Upper lobe of left lung (tissue), 6 donors: ENCODE measurements around the gene S100A10. TPM values are rescaled to one million over a fixed set of nuclear protein-coding genes. Genes with fewer than 3 reads are reported as not detected.

Source experiments
- ATAC-seq, 2 donors: fragments of 200-7000 bp; cut with Tn5 transposase; one replicate each; pipeline ENCODE4 v1.9.1; 2022; ENCODE audit warnings: mild to moderate bottlenecking in 2 of 2, moderate library complexity in 2 of 2; ENCODE audit not compliant: low FRiP score in 2 of 2
- DNase-seq, 2 donors: peaks; one replicate each; pipeline ENCODE4 v3.0.0-alpha.2; 2019 to 2020
- H3K27ac ChIP-seq, 4 donors: fragments of 200-600 bp; sonication (generic); one replicate each; pipeline ENCODE4 v1.5.1; 2016 to 2019
- H3K27me3 ChIP-seq, 4 donors: fragments of 200-600 bp; sonication (generic); one replicate each; pipeline ENCODE4 v1.5.1; 2017 to 2019
- H3K36me3 ChIP-seq, 4 donors: fragments of 200-600 bp; sonication (generic); one replicate each; pipeline ENCODE4 v1.5.1; 2016 to 2019
- H3K4me1 ChIP-seq, 4 donors: fragments of 200-600 bp; sonication (generic); one replicate each; pipeline ENCODE4 v1.5.1; 2018 to 2019
- H3K4me3 ChIP-seq, 4 donors: fragments of 200-600 bp; sonication (generic); one replicate each; pipeline ENCODE4 v1.5.1; 2017 to 2019; ENCODE audit warnings: mild to moderate bottlenecking in 2 of 4, moderate library complexity in 1 of 4
- H3K9me3 ChIP-seq, 4 donors: fragments of 200-600 bp; sonication (generic); one replicate each; pipeline ENCODE4 v1.5.1; 2018 to 2019
- EP300 ChIP-seq, 4 donors: sonication (generic); formaldehyde crosslinking; IDR thresholded peaks; one replicate each; pipeline ENCODE4 v1.5.1; 2017; ENCODE audit warnings: antibody characterized with exemption in 4 of 4, control low read depth in 2 of 4
- POLR2A ChIP-seq, 4 donors: fragments of 450-650 bp; IDR thresholded peaks; one replicate each; pipeline ENCODE4 v1.5.1; 2016 to 2017; ENCODE audit warnings: antibody characterized with exemption in 4 of 4, mild to moderate bottlenecking in 2 of 4
- POLR2AphosphoS5 ChIP-seq, 2 donors: sonication (generic); formaldehyde crosslinking; IDR thresholded peaks; one replicate each; pipeline ENCODE4 v1.5.1; 2017; ENCODE audit warnings: antibody characterized with exemption in 2 of 2
- WGBS, 2 donors: methylation state at CpG; one replicate each; pipeline ENCODE4 v1.1.5; 2017 to 2018; 5-methylcytosine and 5-hydroxymethylcytosine counted together
- total RNA-seq, 6 donors: library from RNA; depleted of rRNA in 4 of 6; stranded (reverse); fragments of >200 nt in 4 of 6; gene quantifications; one replicate each; pipeline versions ENCODE4 v1.1.0 to v1.2.1, GENCODE V29; 2016 to 2021
- TF ChIP-seq, protein P1 (sequence below), 6 experiments: fragments of 450-650 bp in 4 of 6; fragments of 200-600 bp in 2 of 6; sonication (generic) in 2 of 6; IDR thresholded peaks; one replicate each; pipeline ENCODE4 v1.5.1; 2016 to 2019; ENCODE audit warnings: antibody characterized with exemption in 6 of 6
- donor health status: DM: no; HTN: no; CAD: no; lungs with moderate emphysema.
- donor health status: DM: no; HTN: yes; CAD: no; lungs with severe emphysema.

S100A10 gene
- total RNA-seq, 6 donors from 2014 or later, result 79.6 to 785 (median 432) TPM

DNA sequence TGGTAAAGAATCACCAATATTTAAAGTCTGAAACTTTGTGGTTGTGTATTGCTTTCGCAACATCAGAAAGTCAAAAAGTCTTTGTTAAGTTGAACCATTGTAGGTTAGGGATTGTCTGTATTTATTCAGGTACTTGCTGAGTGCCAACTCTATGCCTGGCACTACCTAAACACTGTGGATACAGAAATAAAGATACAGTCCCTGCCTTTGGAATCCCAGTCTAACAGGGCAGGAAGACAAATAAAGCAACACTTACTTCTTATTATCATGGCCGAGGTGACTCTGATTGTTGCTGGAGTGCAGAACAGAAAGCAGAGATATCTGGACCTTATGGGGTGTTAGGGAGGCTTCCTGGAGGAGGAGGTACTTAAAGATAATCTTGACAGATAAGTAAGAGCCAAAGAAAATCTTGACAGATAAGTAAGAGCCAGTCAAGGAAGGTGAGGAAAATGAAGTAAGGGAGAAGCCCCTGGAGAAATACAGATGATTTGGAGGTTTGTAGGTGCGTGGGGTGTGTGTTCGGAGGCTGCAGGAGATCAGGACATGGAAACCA, 11.8 kb upstream of the S100A10 start:
- Histone ChIP-seq H3K4me1 (peaks cover 4 to 10% (median 8%) of the 10 kb centered on the region in 4 donors), H3K27me3 (no peaks in the 10 kb centered on the region), H3K27ac (no peak overlapping the region), H3K4me3 (no peak overlapping the region), H3K9me3 (no peaks in the 10 kb centered on the region), H3K36me3 (no peaks in the 10 kb centered on the region)
- TF ChIP-seq POLR2AphosphoS5 (IDR thresholded peaks at IDR 0.05), result no peak
- TF ChIP-seq, protein P1, sequence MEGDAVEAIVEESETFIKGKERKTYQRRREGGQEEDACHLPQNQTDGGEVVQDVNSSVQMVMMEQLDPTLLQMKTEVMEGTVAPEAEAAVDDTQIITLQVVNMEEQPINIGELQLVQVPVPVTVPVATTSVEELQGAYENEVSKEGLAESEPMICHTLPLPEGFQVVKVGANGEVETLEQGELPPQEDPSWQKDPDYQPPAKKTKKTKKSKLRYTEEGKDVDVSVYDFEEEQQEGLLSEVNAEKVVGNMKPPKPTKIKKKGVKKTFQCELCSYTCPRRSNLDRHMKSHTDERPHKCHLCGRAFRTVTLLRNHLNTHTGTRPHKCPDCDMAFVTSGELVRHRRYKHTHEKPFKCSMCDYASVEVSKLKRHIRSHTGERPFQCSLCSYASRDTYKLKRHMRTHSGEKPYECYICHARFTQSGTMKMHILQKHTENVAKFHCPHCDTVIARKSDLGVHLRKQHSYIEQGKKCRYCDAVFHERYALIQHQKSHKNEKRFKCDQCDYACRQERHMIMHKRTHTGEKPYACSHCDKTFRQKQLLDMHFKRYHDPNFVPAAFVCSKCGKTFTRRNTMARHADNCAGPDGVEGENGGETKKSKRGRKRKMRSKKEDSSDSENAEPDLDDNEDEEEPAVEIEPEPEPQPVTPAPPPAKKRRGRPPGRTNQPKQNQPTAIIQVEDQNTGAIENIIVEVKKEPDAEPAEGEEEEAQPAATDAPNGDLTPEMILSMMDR (IDR thresholded peaks at IDR 0.05), result no peak
- TF ChIP-seq EP300 (IDR thresholded peaks at IDR 0.05), result no peak
- TF ChIP-seq POLR2A (IDR thresholded peaks at IDR 0.05), result no peak
- 57 to 59% methylated on average over 4 of the region's 4 CpGs for WGBS, 2 donors
- ATAC-seq, result no peak
- DNase-seq, result no peak

DNA sequence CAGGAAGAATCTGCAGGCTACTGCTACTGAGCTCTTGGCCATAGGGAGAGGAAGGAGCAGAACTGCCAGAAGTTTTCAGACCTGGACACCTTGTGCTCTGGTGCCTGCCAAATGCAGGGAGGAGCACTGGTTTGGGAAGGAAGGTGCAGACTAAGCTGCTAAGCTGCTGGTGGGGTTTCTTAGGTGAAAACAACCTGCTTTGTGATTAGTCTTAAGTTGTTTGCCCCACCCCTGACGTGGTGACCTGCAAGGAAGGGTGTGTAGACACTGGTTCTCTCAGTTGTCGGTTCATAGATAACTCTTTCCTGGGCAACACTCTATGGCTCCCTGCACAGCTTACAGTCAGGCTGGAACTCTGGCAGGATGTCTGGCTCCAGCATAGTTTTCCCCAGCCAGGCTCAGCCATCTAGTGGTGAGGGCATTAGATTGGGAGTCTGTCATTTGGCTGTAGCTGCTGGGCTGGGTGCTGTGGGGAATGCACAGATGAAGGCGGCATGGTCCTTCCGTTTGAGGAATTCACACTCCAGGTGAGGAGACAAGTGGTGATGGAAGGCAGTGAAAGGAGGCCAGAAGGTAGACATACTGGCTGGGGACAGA, 10.3 kb upstream of the S100A10 start:
- no peak overlapping the region for H3K27ac ChIP-seq
- no peak for DNase-seq

DNA sequence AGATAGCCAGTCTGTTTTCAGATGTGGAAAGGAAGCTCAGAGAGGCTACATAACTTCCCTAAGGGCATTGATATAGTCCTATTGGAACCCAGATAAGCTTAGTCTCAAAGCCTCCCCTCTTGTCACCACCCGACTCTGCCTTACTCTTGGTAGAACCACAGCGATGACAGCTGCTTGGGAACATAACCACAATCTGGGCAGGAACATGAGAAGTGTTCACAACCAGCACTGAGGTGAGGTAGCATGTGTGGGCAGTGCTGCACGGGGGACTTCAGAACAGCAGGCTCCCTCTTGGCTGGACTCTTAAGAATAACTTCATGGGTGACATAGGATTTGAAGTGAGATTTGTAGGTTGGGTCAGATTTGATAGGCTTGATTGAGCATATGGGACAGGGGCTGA, 9.3 kb upstream of the S100A10 start:
- Histone ChIP-seq H3K4me1 (peaks cover 4 to 10% (median 8%) of the 10 kb centered on the region in 4 donors), H3K9me3 (no peaks in the 10 kb centered on the region), H3K27ac (no peak overlapping the region), H3K36me3 (no peaks in the 10 kb centered on the region), H3K27me3 (no peaks in the 10 kb centered on the region), H3K4me3 (no peak overlapping the region)
- ATAC-seq (no peak), DNase-seq (no peak)
- TF ChIP-seq EP300 (IDR thresholded peaks at IDR 0.05) (no peak), POLR2A (IDR thresholded peaks at IDR 0.05) (no peak), POLR2AphosphoS5 (IDR thresholded peaks at IDR 0.05) (no peak)
- TF ChIP-seq, protein P1 (IDR thresholded peaks at IDR 0.05), result no peak
- WGBS, 2 donors, result 67 to 83% methylated on average over 3 of the region's 3 CpGs

More for the DNA sequence above, 10.3 kb upstream of the S100A10 start:
- TF ChIP-seq POLR2AphosphoS5 (IDR thresholded peaks at IDR 0.05), result no peak
- no peak for TF ChIP-seq EP300 (IDR thresholded peaks at IDR 0.05)
- no peak for TF ChIP-seq POLR2A (IDR thresholded peaks at IDR 0.05)
- TF ChIP-seq, protein P1 (IDR thresholded peaks at IDR 0.05), result no peak
- no peak for ATAC-seq
- H3K4me1 ChIP-seq, result peaks cover 4 to 10% (median 8%) of the 10 kb centered on the region in 4 donors
- H3K4me3 ChIP-seq, result no peak overlapping the region
- H3K36me3 ChIP-seq, result no peaks in the 10 kb centered on the region
- WGBS, 2 donors, result 73 to 74% methylated on average over 4 of the region's 4 CpGs
- H3K9me3 ChIP-seq, result no peaks in the 10 kb centered on the region
- H3K27me3 ChIP-seq, result no peaks in the 10 kb centered on the region

DNA sequence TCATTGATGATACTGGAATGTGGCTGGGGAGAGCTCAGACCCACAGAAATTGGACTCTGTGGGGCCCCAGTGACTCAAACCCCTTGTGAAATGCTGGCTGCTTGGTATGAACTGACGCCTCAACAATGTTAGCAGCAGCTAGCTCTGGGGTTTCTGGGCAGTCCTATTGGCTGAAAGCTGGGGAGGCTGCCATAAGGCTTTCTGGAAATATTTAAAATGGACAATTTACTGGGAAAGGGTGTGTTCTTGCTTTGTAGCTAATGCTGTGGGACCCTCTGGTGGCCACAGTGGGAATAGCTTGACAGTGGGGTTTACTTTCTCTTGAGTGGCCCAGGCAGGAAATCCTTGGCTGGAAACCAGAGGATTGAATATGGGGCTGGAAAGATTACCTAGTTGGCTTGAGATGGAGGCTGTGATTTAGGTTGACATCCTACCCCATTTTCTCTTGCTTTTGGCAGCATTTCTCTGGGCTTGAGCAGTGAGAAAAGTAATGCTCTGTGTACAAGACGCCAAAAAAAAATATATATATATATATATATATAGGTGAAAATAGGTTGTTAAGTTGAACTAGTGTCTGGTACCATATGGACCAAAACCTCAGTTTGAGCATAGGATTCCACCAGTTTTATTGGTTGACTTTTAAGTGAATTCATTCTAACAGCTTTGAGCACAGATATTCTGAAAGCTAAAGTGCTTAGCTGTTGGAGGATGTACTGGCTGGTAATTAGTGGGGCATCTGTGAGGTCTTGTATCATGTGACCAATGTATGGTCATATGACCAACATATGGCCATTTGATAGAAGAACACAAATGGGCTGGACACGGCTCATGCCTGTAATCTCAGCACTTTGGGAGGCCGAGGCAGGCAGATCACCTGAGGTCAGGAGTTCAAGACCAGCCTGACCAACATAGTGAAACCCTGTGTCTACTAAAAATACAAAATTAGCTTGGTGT, 8.2 kb upstream of the S100A10 start:
- peak in 1 of 2 donors; percentile 90 for DNase-seq
- peak overlapping the region; percentile 10 to 76 (median 58) for H3K27ac ChIP-seq
- peak; percentile 84 to 89 for ATAC-seq

More for the DNA sequence above, 8.2 kb upstream of the S100A10 start:
- 65 to 70% methylated on average over 4 of the region's 4 CpGs for WGBS, 2 donors
- no peaks in the 10 kb centered on the region for H3K36me3 ChIP-seq
- no peaks in the 10 kb centered on the region for H3K27me3 ChIP-seq
- no peaks in the 10 kb centered on the region for H3K9me3 ChIP-seq
- H3K4me3 ChIP-seq, result no peak overlapping the region
- TF ChIP-seq EP300 (IDR thresholded peaks at IDR 0.05) (no peak), POLR2AphosphoS5 (IDR thresholded peaks at IDR 0.05) (no peak), POLR2A (IDR thresholded peaks at IDR 0.05) (no peak)
- TF ChIP-seq, protein P1 (IDR thresholded peaks at IDR 0.05), result peak; percentile 86 to 96 (median 91)
- H3K4me1 ChIP-seq, result peaks cover 4 to 10% (median 8%) of the 10 kb centered on the region in 4 donors
